ENCODE measurements around the gene NHLH1. TPM values are rescaled to one million over a fixed set of nuclear protein-coding genes. Genes with fewer than 3 reads are reported as not detected.

NHLH1 gene
- total and polyA plus RNA-seq, 2 donors (not counting 1 experiment from before 2014, with no cell fraction given): 0.27 to 0.39 TPM

GRCh38 chr1:160399544-160400222, 32.8 kb downstream of the NHLH1 start:
- Mint-ChIP-seq H3K4me1 (peaks cover 42% of the 10 kb centered on the region), H3K27me3 (no peaks in the 10 kb centered on the region), H3K9me3 (ENCODE audit: insufficient read depth) (no peaks in the 10 kb centered on the region), H3K27ac (no peak overlapping the region), H3K4me3 (peak overlapping the region; percentile 57)
- H3K36me3 ChIP-seq (replicated peaks in 1 of 2; ENCODE audit: control extremely low read depth in 1 of 2, control insufficient read depth in 1 of 2, extremely low read depth in 1 of 2, insufficient read depth in 2 of 2, low read length in 1 of 2): no peaks in the 10 kb centered on the region
- TF ChIP-seq EZH2 (IDR thresholded peaks at IDR 0.05; ENCODE audit: borderline replicate concordance, insufficient read depth, low read depth, low read length, poor library complexity, severe bottlenecking): no peak
- TF ChIP-seq, protein P1, sequence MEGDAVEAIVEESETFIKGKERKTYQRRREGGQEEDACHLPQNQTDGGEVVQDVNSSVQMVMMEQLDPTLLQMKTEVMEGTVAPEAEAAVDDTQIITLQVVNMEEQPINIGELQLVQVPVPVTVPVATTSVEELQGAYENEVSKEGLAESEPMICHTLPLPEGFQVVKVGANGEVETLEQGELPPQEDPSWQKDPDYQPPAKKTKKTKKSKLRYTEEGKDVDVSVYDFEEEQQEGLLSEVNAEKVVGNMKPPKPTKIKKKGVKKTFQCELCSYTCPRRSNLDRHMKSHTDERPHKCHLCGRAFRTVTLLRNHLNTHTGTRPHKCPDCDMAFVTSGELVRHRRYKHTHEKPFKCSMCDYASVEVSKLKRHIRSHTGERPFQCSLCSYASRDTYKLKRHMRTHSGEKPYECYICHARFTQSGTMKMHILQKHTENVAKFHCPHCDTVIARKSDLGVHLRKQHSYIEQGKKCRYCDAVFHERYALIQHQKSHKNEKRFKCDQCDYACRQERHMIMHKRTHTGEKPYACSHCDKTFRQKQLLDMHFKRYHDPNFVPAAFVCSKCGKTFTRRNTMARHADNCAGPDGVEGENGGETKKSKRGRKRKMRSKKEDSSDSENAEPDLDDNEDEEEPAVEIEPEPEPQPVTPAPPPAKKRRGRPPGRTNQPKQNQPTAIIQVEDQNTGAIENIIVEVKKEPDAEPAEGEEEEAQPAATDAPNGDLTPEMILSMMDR (IDR thresholded peaks at IDR 0.05): no peak
- intact Hi-C loops (cut with micrococcal nuclease): no loop called here
- peak overlapping the region in 4 of 5 experiments; percentile 39 to 60 (median 53) for H3K4me3 ChIP-seq (ENCODE audit: control extremely low read depth in 1 of 5, extremely low read depth in 1 of 5, insufficient read depth in 1 of 5, low read depth in 2 of 5, low read length in 4 of 5)
- H3K27me3 ChIP-seq (replicated peaks in 1 of 4; ENCODE audit: control extremely low read depth in 1 of 4, control insufficient read depth in 3 of 4, insufficient read depth in 4 of 4, low read length in 3 of 4): peaks cover 0 to 13% (median 3%) of the 10 kb centered on the region in 4 experiments
- peak overlapping the region; percentile 56 for H3K9ac ChIP-seq (ENCODE audit: low read length)
- H3K9me3 ChIP-seq (ENCODE audit: control extremely low read depth in 1 of 3, control insufficient read depth in 2 of 3, insufficient read depth in 1 of 3, low read length in 2 of 3): no peaks in the 10 kb centered on the region
- ATAC-seq (ENCODE audit: low read depth): no peak
- 62% methylated on average over 10 of the region's 17 CpGs for WGBS (ENCODE audit: insufficient coverage)
- peak overlapping the region; percentile 81 for H2AFZ ChIP-seq (ENCODE audit: insufficient read depth, low read depth, low read length, poor library complexity, severe bottlenecking)
- POLR2A ChIA-PET: no interaction called here
- no peaks in the 10 kb centered on the region for H4K20me1 ChIP-seq (ENCODE audit: control insufficient read depth, insufficient read depth, low read length, poor library complexity, severe bottlenecking)
- H3K79me2 ChIP-seq (ENCODE audit: control insufficient read depth, insufficient read depth, low read length): no peaks in the 10 kb centered on the region
- peak overlapping the region; percentile 99 for H3K4me2 ChIP-seq (replicated peaks; ENCODE audit: low read depth, low read length, poor library complexity, severe bottlenecking)
- no peak for DNase-seq
- CTCF ChIA-PET: interaction anchor here (1.3 kb wide), 1 partner anchor 144 kb away, joined by 3 read pairs; no protein-coding TSS in a partner anchor
- peaks cover 12 to 14% of the 10 kb centered on the region in 2 donors for H3K4me1 ChIP-seq (ENCODE audit: control insufficient read depth in 2 of 2, insufficient read depth in 2 of 2, low read length in 2 of 2)
- no peak overlapping the region for H3K27ac ChIP-seq (ENCODE audit: low read length in 2 of 2)

DNA sequence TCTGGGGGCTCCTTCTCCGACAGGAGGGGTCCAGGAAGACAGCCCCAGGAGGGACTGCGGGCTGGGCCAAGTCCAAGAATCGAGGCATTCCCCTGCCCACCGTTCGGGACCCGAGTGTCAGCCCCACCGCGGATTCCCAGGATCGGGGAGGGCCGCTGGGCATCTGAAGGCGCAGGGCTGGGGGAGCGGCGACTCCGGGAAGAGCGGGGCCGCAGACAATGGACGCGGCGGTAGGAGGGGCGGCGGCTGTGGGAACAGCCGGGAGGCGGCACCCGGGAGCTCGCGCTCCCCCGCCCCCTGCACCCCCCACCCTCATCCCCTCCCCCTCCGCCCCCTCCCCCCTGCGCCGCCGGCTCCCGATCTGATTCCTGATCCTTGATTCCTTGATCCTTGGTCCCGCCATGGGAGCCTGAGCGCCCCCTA, 33.4 kb downstream of the NHLH1 start, which contains the start of gene VANGL2:
TSS of gene VANGL2 (plus strand) at position 342 of the 423 bp plus-strand sequence. CDS start 15,274 bp downstream, outside the sequence.
- Histone ChIP-seq H3K36me3 (replicated peaks in 1 of 2; ENCODE audit: control extremely low read depth in 1 of 2, control insufficient read depth in 1 of 2, extremely low read depth in 1 of 2, insufficient read depth in 2 of 2, low read length in 1 of 2) (no peaks in the 10 kb centered on the region), H4K20me1 (ENCODE audit: control insufficient read depth, insufficient read depth, low read length, poor library complexity, severe bottlenecking) (no peaks in the 10 kb centered on the region), H3K4me2 (replicated peaks; ENCODE audit: low read depth, low read length, poor library complexity, severe bottlenecking) (peak within 1 kb of the TSS; percentile 99), H3K27ac (ENCODE audit: low read length in 2 of 2) (peak within 1 kb of the TSS in 1 of 2 donors; percentile 41), H3K9ac (ENCODE audit: low read length) (peak within 1 kb of the TSS; percentile 75), H3K4me1 (ENCODE audit: control insufficient read depth in 2 of 2, insufficient read depth in 2 of 2, low read length in 2 of 2) (peaks cover 12 to 14% of the 10 kb centered on the region in 2 donors), H2AFZ (ENCODE audit: insufficient read depth, low read depth, low read length, poor library complexity, severe bottlenecking) (peak within 1 kb of the TSS; percentile 81), H3K9me3 (ENCODE audit: control extremely low read depth in 1 of 3, control insufficient read depth in 2 of 3, insufficient read depth in 1 of 3, low read length in 2 of 3) (no peaks in the 10 kb centered on the region), H3K4me3 (ENCODE audit: control extremely low read depth in 1 of 5, extremely low read depth in 1 of 5, insufficient read depth in 1 of 5, low read depth in 2 of 5, low read length in 4 of 5) (peak within 1 kb of the TSS in 4 of 5 experiments; percentile 39 to 86 (median 62)), H3K27me3 (replicated peaks in 1 of 4; ENCODE audit: control extremely low read depth in 1 of 4, control insufficient read depth in 3 of 4, insufficient read depth in 4 of 4, low read length in 3 of 4) (peaks cover 0 to 13% (median 3%) of the 10 kb centered on the region in 4 experiments), H3K79me2 (ENCODE audit: control insufficient read depth, insufficient read depth, low read length) (no peaks in the 10 kb centered on the region)
- TF ChIP-seq, protein P1 (IDR thresholded peaks at IDR 0.05): no peak
- TF ChIP-seq EZH2 (IDR thresholded peaks at IDR 0.05; ENCODE audit: borderline replicate concordance, insufficient read depth, low read depth, low read length, poor library complexity, severe bottlenecking): no peak
- ATAC-seq (ENCODE audit: low read depth): peak; percentile 74
- H3K27me3 Mint-ChIP-seq: no peaks in the 10 kb centered on the region
- DNase-seq: peak; percentile 77
- peak within 1 kb of the TSS; percentile 88 for H3K4me3 Mint-ChIP-seq
- POLR2A ChIA-PET: interaction anchor here (1.1 kb wide), 1 partner anchor 32 kb away, joined by 4 read pairs; no protein-coding TSS in a partner anchor
- intact Hi-C loops (cut with micrococcal nuclease): no loop called here
- CTCF ChIA-PET: interaction anchor here (0.9 to 1.3 kb wide), 2 partner anchors 109 to 143 kb away, joined by 3 read pairs; no protein-coding TSS in a partner anchor
- H3K4me1 Mint-ChIP-seq: peaks cover 43% of the 10 kb centered on the region
- peak within 1 kb of the TSS; percentile 77 for H3K27ac Mint-ChIP-seq
- WGBS (ENCODE audit: insufficient coverage): 1% methylated on average over 11 of the region's 34 CpGs
- H3K9me3 Mint-ChIP-seq (ENCODE audit: insufficient read depth): no peaks in the 10 kb centered on the region

All from B cell (primary cell).